OCI-LY1 (cell line): ENCODE results near the gene CSE1L.
A peak's percentile ranks its signal among the peaks of the same experiment; 100 is the strongest.

Source experiments
- H2AFZ ChIP-seq: fragments of 200-600 bp; sonication (generic), shearing (Covaris generic); 2 replicates; pipeline ENCODE4 v1.6.0; 2014; ENCODE audit warnings: antibody characterized with exemption, mild to moderate bottlenecking, low read length
- H3F3A ChIP-seq: fragments of 200-600 bp; sonication (generic), shearing (Covaris generic); 2 replicates; pipeline ENCODE4 v1.6.0; 2014; ENCODE audit warnings: mild to moderate bottlenecking, antibody characterized with exemption, low read length, moderate library complexity; ENCODE audit not compliant: insufficient read depth
- H3K27ac ChIP-seq: fragments of 200-600 bp; sonication (generic); 2 replicates; pipeline ENCODE4 v1.5.1; 2014; ENCODE audit warnings: low read length, mixed run types, mild to moderate bottlenecking, low read depth; ENCODE audit not compliant: poor library complexity, severe bottlenecking
- H3K27me3 ChIP-seq: fragments of 200-600 bp; sonication (generic); 2 replicates; pipeline ENCODE4 v1.6.0; 2014; ENCODE audit warnings: antibody characterized with exemption, mild to moderate bottlenecking, low read length, moderate library complexity; ENCODE audit not compliant: insufficient read depth
- H3K36me3 ChIP-seq: fragments of 200-600 bp; sonication (generic); 2 replicates; pipeline ENCODE4 v1.6.1; 2014; ENCODE audit warnings: mild to moderate bottlenecking, antibody characterized with exemption, low read length, moderate library complexity, mixed read lengths; ENCODE audit not compliant: insufficient read depth
- H3K4me1 ChIP-seq: fragments of 200-600 bp; sonication (generic); 2 replicates; pipeline ENCODE4 v1.5.1; 2014; ENCODE audit warnings: mild to moderate bottlenecking, low read length, moderate library complexity; ENCODE audit not compliant: insufficient read depth, severe bottlenecking
- H3K4me2 ChIP-seq: fragments of 200-600 bp; sonication (generic), shearing (Covaris generic); 2 replicates; pipeline ENCODE4 v1.6.1; 2014; ENCODE audit warnings: low read length
- H3K4me3 ChIP-seq: fragments of 200-600 bp; sonication (generic); 2 replicates; pipeline ENCODE4 v1.5.1; 2014; ENCODE audit warnings: low read length, low read depth, mild to moderate bottlenecking, mixed read lengths; ENCODE audit not compliant: poor library complexity, severe bottlenecking
- H3K79me2 ChIP-seq: fragments of 200-600 bp; shearing (Covaris generic); 2 replicates; pipeline ENCODE4 v1.6.1; 2016; ENCODE audit warnings: mixed run types, low read length, mixed read lengths; ENCODE audit not compliant: insufficient read depth
- H3K9ac ChIP-seq: fragments of 200-600 bp; sonication (generic), shearing (Covaris generic); 2 replicates; pipeline ENCODE4 v1.6.1; 2014; ENCODE audit warnings: mild to moderate bottlenecking, low read length, mixed read lengths
- H3K9me2 ChIP-seq: fragments of 200-600 bp; sonication (generic), shearing (Covaris generic); 2 replicates; pipeline ENCODE4 v1.6.1; 2014; ENCODE audit warnings: low read depth, mild to moderate bottlenecking, low read length, mixed read lengths
- H3K9me3 ChIP-seq: fragments of 200-600 bp; shearing (Covaris generic); 2 replicates; pipeline ENCODE4 v1.6.1; 2014; ENCODE audit warnings: low read length, mixed read lengths
- H4K20me1 ChIP-seq: fragments of 200-600 bp; sonication (generic), shearing (Covaris generic); 2 replicates; pipeline ENCODE4 v1.6.0; 2016; ENCODE audit warnings: mild to moderate bottlenecking, low read length; ENCODE audit not compliant: insufficient read depth
- EZH2 ChIP-seq: fragments of 200-600 bp; sonication (generic), shearing (Covaris generic); IDR thresholded peaks from 2 replicates; pipeline ENCODE4 v1.8.0; 2017; ENCODE audit warnings: borderline replicate concordance, mixed run types, mild to moderate bottlenecking, antibody characterized with exemption, low read length, moderate library complexity, mixed read lengths
- TF ChIP-seq, protein P1 (sequence below): fragments of 200-600 bp; sonication (generic), shearing (Covaris generic); IDR thresholded peaks from 2 replicates; pipeline ENCODE4 v1.5.1; 2017; ENCODE audit warnings: mild to moderate bottlenecking, antibody characterized with exemption, low read length, moderate library complexity, mixed read lengths

CSE1L gene

DNA sequence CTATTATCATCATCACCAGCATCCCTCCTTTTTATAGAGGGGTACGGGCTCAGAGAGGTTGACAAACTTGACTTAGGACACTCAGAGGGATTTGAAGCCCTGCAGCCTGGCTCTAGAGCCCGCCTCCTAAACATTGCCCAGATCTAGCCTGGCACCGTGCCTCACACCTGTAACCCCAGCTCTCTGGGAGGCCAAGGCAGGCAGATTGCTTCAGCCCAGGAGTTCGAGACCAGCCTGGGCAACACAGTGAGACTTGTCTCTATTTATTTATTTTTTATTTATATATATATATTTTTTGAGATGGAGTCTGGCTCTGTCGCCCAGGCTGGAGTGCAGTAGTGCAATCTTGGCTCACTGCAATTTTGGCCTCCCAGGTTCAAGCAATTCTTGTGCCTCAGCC is 6.3 kb upstream of the CSE1L start:
- Histone ChIP-seq H3K9me3 (no peaks in the 10 kb centered on the region), H3K36me3 (peaks cover 3% of the 10 kb centered on the region; the same call in 1 of the 2 replicates), H3K27me3 (no peaks in the 10 kb centered on the region), H3K9me2 (no peaks in the 10 kb centered on the region), H3F3A (no peaks in the 10 kb centered on the region; the same call in 1 of the 2 replicates), H4K20me1 (no peaks in the 10 kb centered on the region), H3K9ac (no peak overlapping the region), H3K4me1 (peaks cover 18% of the 10 kb centered on the region), H3K4me2 (no peak overlapping the region), H3K27ac (no peak overlapping the region), H2AFZ (no peak overlapping the region), H3K4me3 (no peak overlapping the region), H3K79me2 (no peaks in the 10 kb centered on the region)
- TF ChIP-seq EZH2 = no peak
- TF ChIP-seq, protein P1, sequence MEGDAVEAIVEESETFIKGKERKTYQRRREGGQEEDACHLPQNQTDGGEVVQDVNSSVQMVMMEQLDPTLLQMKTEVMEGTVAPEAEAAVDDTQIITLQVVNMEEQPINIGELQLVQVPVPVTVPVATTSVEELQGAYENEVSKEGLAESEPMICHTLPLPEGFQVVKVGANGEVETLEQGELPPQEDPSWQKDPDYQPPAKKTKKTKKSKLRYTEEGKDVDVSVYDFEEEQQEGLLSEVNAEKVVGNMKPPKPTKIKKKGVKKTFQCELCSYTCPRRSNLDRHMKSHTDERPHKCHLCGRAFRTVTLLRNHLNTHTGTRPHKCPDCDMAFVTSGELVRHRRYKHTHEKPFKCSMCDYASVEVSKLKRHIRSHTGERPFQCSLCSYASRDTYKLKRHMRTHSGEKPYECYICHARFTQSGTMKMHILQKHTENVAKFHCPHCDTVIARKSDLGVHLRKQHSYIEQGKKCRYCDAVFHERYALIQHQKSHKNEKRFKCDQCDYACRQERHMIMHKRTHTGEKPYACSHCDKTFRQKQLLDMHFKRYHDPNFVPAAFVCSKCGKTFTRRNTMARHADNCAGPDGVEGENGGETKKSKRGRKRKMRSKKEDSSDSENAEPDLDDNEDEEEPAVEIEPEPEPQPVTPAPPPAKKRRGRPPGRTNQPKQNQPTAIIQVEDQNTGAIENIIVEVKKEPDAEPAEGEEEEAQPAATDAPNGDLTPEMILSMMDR = no peak

- no peak for TF ChIP-seq EZH2
- TF ChIP-seq, protein P1 = no peak
- Histone ChIP-seq H3K4me3 (no peak overlapping the region), H3K4me2 (no peak overlapping the region), H4K20me1 (no peaks in the 10 kb centered on the region), H3K27me3 (no peaks in the 10 kb centered on the region), H3K4me1 (peaks cover 21% of the 10 kb centered on the region), H3K79me2 (peaks cover 13% of the 10 kb centered on the region), H3K27ac (no peak overlapping the region), H2AFZ (no peak overlapping the region), H3F3A (no peaks in the 10 kb centered on the region), H3K9me2 (no peaks in the 10 kb centered on the region), H3K36me3 (peaks cover 4% of the 10 kb centered on the region), H3K9me3 (no peaks in the 10 kb centered on the region), H3K9ac (no peak overlapping the region)
These were observed 3.1 kb upstream of the CSE1L start for GRCh38 chr20:49043000-49043399.

- no peaks in the 10 kb centered on the region for H4K20me1 ChIP-seq
- peaks cover 38% of the 10 kb centered on the region for H3K79me2 ChIP-seq
- no peaks in the 10 kb centered on the region for H3K27me3 ChIP-seq
- H3K4me2 ChIP-seq = peak overlapping the region; percentile 87
- TF ChIP-seq, protein P1 = no peak
- TF ChIP-seq EZH2 = no peak
- peaks cover 25% of the 10 kb centered on the region for H3K4me1 ChIP-seq
- H2AFZ ChIP-seq = peak overlapping the region; percentile 38; the same call in 1 of the 2 replicates
- peak overlapping the region; percentile 85 for H3K27ac ChIP-seq
- H3K9ac ChIP-seq = peak overlapping the region; percentile 87
- H3K9me2 ChIP-seq = no peaks in the 10 kb centered on the region
- H3F3A ChIP-seq = no peaks in the 10 kb centered on the region
- no peaks in the 10 kb centered on the region for H3K9me3 ChIP-seq
- H3K36me3 ChIP-seq = peaks cover 28% of the 10 kb centered on the region
- H3K4me3 ChIP-seq = peak overlapping the region; percentile 79
These were observed 549 bp upstream of the CSE1L start for GRCh38 chr20:49045440-49046086.
